Endothelial cell of umbilical vein (primary cell): Measurements from ENCODE around the gene SH3GL1. TPM values are rescaled to one million over a fixed set of nuclear protein-coding genes. Genes with fewer than 3 reads are reported as not detected.
A peak's percentile ranks its signal among the peaks of the same experiment; 100 is the strongest.

Source experiments
- BruUV-seq: library from RNA; stranded (reverse); fragments of 400-500 nt; replicated peaks from 2 replicates; lab custom pipeline; 2021; lab: Mats Ljungman, UMichigan
- CTCF ChIA-PET: fragments of 300-600, 350-600 bp; sonication (Branson Sonifier 250); formaldehyde crosslinking; loops from one replicate; lab custom pipeline; 2021; ENCODE audit warnings: antibody characterized with exemption, inconsistent platforms; lab: Charles Lee
- POLR2A ChIA-PET: fragments of 300-600, 350-600 bp; sonication (Branson Sonifier 250); formaldehyde crosslinking; loops from one replicate; lab custom pipeline; 2021; ENCODE audit warnings: antibody characterized with exemption, inconsistent platforms; lab: Charles Lee
- DNase-seq: peaks from one replicate; pipeline ENCODE4 v3.0.0-alpha.2; 2011; ENCODE audit warnings: low read depth, low spot score
- FAIRE-seq: peaks from 2 replicates; lab custom pipeline; 2011; peaks lifted over from hg19 to GRCh38; lab: Jason Lieb, UNC
- H2AFZ ChIP-seq: 2 replicates; pipeline ENCODE4 v1.6.0; 2012; ENCODE audit warnings: low read depth, low read length, control low read depth, inconsistent platforms
- H3K27ac ChIP-seq: 2 replicates; pipeline ENCODE4 v1.5.1; 2011; ENCODE audit warnings: low read depth, mild to moderate bottlenecking, control low read depth, low read length, moderate library complexity; ENCODE audit not compliant: insufficient read depth
- H3K27me3 ChIP-seq, 2 experiments: 2 replicates each; pipeline versions ENCODE4 v1.6.0 to v1.6.1; 2011; ENCODE audit warnings: low read length in 2 of 2, mixed read lengths in 1 of 2; ENCODE audit not compliant: control insufficient read depth in 2 of 2, insufficient read depth in 2 of 2
- H3K36me3 ChIP-seq, 2 experiments: 2 replicates in 1 of 2; 3 replicates in 1 of 2; pipeline ENCODE4 v1.5.1; 2011; ENCODE audit warnings: low read length in 2 of 2, mild to moderate bottlenecking in 1 of 2, moderate library complexity in 1 of 2; ENCODE audit not compliant: control insufficient read depth in 2 of 2, insufficient read depth in 2 of 2; ENCODE audit errors: extremely low read depth in 1 of 2
- H3K4me1 ChIP-seq: 3 replicates; pipeline ENCODE4 v1.5.1; 2011; ENCODE audit warnings: mild to moderate bottlenecking, low read length; ENCODE audit not compliant: control insufficient read depth, insufficient read depth; ENCODE audit errors: extremely low read depth
- H3K4me2 ChIP-seq: 2 replicates; pipeline ENCODE4 v1.6.1; 2011; ENCODE audit warnings: low read length, control low read depth, mixed read lengths; ENCODE audit not compliant: insufficient read depth
- H3K4me3 ChIP-seq, 3 experiments: fragments of 200-600 bp in 1 of 3; sonication (generic), shearing (Covaris generic) in 1 of 3; replicated peaks in 1 of 3; 2 replicates each; pipeline ENCODE4 v1.5.1; 2011 to 2016; ENCODE audit warnings: control low read depth in 3 of 3, low read length in 3 of 3, mild to moderate bottlenecking in 2 of 3, inconsistent platforms in 1 of 3, low read depth in 1 of 3, moderate library complexity in 1 of 3; ENCODE audit not compliant: insufficient read depth in 1 of 3
- H3K79me2 ChIP-seq: 2 replicates; pipeline ENCODE4 v1.6.0; 2012; ENCODE audit warnings: low read length, inconsistent platforms; ENCODE audit not compliant: control insufficient read depth, insufficient read depth
- H3K9ac ChIP-seq: replicated peaks from 2 replicates; pipeline ENCODE3; 2011; ENCODE audit warnings: low read length, control low read depth; ENCODE audit not compliant: insufficient read depth; ENCODE audit errors: extremely low read depth
- H3K9me1 ChIP-seq: replicated peaks from 3 replicates; pipeline ENCODE4 v1.6.0; 2011; ENCODE audit warnings: mild to moderate bottlenecking, low read length; ENCODE audit not compliant: control insufficient read depth, insufficient read depth; ENCODE audit errors: extremely low read depth
- H3K9me3 ChIP-seq: replicated peaks from 2 replicates; pipeline ENCODE4 v1.5.1; 2012; ENCODE audit warnings: low read length, inconsistent platforms; ENCODE audit not compliant: control insufficient read depth, insufficient read depth
- H4K20me1 ChIP-seq: replicated peaks from 2 replicates; pipeline ENCODE3; 2011; ENCODE audit warnings: mild to moderate bottlenecking, low read length; ENCODE audit not compliant: control insufficient read depth, insufficient read depth; ENCODE audit errors: extremely low read depth
- EZH2 ChIP-seq: IDR thresholded peaks from 2 replicates; pipeline ENCODE4 v1.6.1; 2012; ENCODE audit warnings: borderline replicate concordance, low read depth, mild to moderate bottlenecking, moderate library complexity, low read length, inconsistent platforms; ENCODE audit not compliant: severe bottlenecking
- FOS ChIP-seq: IDR thresholded peaks from 2 replicates; pipeline ENCODE4 v1.6.1; 2011; ENCODE audit warnings: mild to moderate bottlenecking, low read length, moderate library complexity, borderline replicate concordance; ENCODE audit not compliant: insufficient read depth
- GATA2 ChIP-seq: IDR thresholded peaks from 2 replicates; pipeline ENCODE4 v1.7.0; 2011; ENCODE audit warnings: low read depth, mild to moderate bottlenecking, moderate library complexity, mixed read lengths, low read length; ENCODE audit not compliant: insufficient read length, insufficient read depth
- JUN ChIP-seq: IDR thresholded peaks from 2 replicates; pipeline ENCODE4 v1.6.1; 2011; ENCODE audit warnings: borderline replicate concordance, low read depth; ENCODE audit not compliant: insufficient read length, insufficient read depth
- MAX ChIP-seq: IDR thresholded peaks from 2 replicates; pipeline ENCODE4 v1.6.1; 2011; ENCODE audit not compliant: insufficient read depth, insufficient read length
- MYC ChIP-seq: IDR thresholded peaks from one replicate; pipeline ENCODE4 v1.6.1; 2011; ENCODE audit warnings: mild to moderate bottlenecking, low read depth, low read length
- POLR2A ChIP-seq: IDR thresholded peaks from 2 replicates; pipeline ENCODE4 v1.6.1; 2012; ENCODE audit warnings: low read depth, mild to moderate bottlenecking, control low read depth, low read length
- POLR2AphosphoS5 ChIP-seq: IDR thresholded peaks from 2 replicates; pipeline ENCODE4 v1.6.1; 2012; ENCODE audit warnings: low read depth, mild to moderate bottlenecking, control low read depth, low read length, moderate library complexity; ENCODE audit not compliant: insufficient read depth
- dilution Hi-C: fragments of 300-500 bp; cut with MboI; formaldehyde crosslinking; loops from one replicate; pipeline ENCODE4 v1.15.0; 2019; ENCODE audit warnings: low sequenced_read_pairs; ENCODE audit not compliant: extremely low pct_ligation_motif_present
- intact Hi-C: fragments of 100-400 bp; cut with micrococcal nuclease; formaldehyde crosslinking; loops from one replicate; pipeline ENCODE4 v1.10.0; 2022
- polyA plus RNA-seq, 4 experiments: library from polyadenylated mRNA; depleted of rRNA in 3 of 4; stranded (reverse) in 3 of 4; unstranded in 1 of 4; fragments of >200 nt; gene quantifications; 2 replicates each; pipeline versions ENCODE4 v1.2.1 to v1.2.3, GENCODE V29; 2011 to 2012; ENCODE audit warnings: missing spikeins in 1 of 4
- total RNA-seq: library from RNA; stranded (reverse); gene quantifications from 2 replicates; pipeline ENCODE4 v1.2.3, GENCODE V29; 2021
- TF ChIP-seq, protein P1 (sequence below), 2 donors: IDR thresholded peaks; 1 replicate in 1 of 2; 2 replicates in 1 of 2; pipeline ENCODE4 v1.5.1; 2011; ENCODE audit warnings: low read length in 2 of 2, mild to moderate bottlenecking in 2 of 2, moderate library complexity in 2 of 2, control low read depth in 1 of 2, inconsistent platforms in 1 of 2, low read depth in 1 of 2; ENCODE audit not compliant: insufficient read depth in 1 of 2; ENCODE audit errors: extremely low read depth in 1 of 2

The SH3GL1 gene
- total and polyA plus RNA-seq, 2 donors (not counting 3 experiments of a cell fraction or from before 2014, with no cell fraction given) = 143 to 145 TPM

DNA sequence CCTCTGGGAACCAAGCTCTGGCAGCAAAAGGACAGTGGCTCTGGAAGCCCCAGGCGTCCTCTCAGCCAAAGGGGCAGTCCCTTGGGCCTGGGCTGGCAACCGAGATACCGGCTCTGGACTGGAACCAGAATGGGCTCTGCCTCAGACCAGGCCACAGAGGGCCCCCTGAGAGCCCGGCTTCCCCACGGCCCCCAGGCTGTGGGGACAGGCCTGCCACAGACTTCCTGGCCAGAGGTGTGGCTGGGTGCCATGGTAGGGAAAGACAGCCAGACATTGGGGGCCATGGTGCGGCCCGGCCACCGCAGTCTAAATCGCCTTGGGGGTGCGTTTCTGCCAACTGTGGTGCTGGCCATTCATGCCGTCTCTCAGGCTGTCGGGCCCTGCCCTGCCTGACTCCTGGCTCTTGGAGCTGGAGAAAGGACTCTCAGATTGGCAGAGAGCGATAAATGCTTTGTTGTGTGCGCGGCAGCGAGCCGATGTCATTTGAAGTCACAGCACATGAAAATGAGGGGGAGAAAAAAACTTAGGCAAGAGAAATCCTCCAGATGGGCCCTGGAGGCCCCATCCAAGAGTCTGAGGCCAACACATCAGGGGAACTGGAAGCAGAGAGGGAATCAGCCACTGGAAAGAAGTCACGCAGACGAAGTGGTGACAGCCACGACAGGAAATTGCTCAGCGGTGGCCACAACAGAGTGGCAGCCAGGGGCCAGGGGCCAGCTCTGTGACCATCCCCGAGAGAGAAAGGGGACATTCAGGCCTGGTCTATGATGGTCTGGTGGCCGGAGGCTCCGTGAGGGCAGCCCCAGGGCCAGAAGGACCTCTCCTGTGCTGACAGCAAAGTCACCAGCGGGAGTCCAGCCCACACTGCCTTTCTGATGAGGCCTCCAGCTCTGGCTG, 26.5 kb downstream of the SH3GL1 start:
- peaks cover 0 to 10% of the 10 kb centered on the region in 2 experiments for H3K36me3 ChIP-seq
- BruUV-seq = no TSS peak
- dilution Hi-C loops (no loop called here), intact Hi-C loops (loop anchor here (1.0 kb wide), 3 partner anchors 16 to 31 kb away; partner anchors contain the start of genes MPND and SH3GL1)
- peaks cover 53% of the 10 kb centered on the region for H3K4me1 ChIP-seq
- TF ChIP-seq MYC (no peak), POLR2A (no peak), EZH2 (no peak), GATA2 (no peak), MAX (no peak), POLR2AphosphoS5 (no peak), JUN (no peak), FOS (no peak)
- TF ChIP-seq, protein P1, sequence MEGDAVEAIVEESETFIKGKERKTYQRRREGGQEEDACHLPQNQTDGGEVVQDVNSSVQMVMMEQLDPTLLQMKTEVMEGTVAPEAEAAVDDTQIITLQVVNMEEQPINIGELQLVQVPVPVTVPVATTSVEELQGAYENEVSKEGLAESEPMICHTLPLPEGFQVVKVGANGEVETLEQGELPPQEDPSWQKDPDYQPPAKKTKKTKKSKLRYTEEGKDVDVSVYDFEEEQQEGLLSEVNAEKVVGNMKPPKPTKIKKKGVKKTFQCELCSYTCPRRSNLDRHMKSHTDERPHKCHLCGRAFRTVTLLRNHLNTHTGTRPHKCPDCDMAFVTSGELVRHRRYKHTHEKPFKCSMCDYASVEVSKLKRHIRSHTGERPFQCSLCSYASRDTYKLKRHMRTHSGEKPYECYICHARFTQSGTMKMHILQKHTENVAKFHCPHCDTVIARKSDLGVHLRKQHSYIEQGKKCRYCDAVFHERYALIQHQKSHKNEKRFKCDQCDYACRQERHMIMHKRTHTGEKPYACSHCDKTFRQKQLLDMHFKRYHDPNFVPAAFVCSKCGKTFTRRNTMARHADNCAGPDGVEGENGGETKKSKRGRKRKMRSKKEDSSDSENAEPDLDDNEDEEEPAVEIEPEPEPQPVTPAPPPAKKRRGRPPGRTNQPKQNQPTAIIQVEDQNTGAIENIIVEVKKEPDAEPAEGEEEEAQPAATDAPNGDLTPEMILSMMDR (IDR thresholded peaks at IDR 0.05; ENCODE audit: extremely low read depth in 1 of 2, insufficient read depth in 1 of 2, low read depth in 1 of 2, low read length in 2 of 2) = no peak
- no peak overlapping the region for H2AFZ ChIP-seq
- H3K9me1 ChIP-seq = no peaks in the 10 kb centered on the region
- FAIRE-seq (peak; percentile 31), DNase-seq (no peak)
- peak overlapping the region; percentile 59 for H3K9ac ChIP-seq
- peak overlapping the region; percentile 51 for H3K27ac ChIP-seq
- H3K79me2 ChIP-seq = peaks cover 96% of the 10 kb centered on the region
- H4K20me1 ChIP-seq = no peaks in the 10 kb centered on the region
- H3K27me3 ChIP-seq = no peaks in the 10 kb centered on the region
- peak overlapping the region; percentile 24 for H3K4me2 ChIP-seq
- ChIA-PET POLR2A (no interaction called here), CTCF (interaction anchor here (0.9 to 8.7 kb wide), 4 partner anchors 12 to 27 kb away, joined by 3 to 105 read pairs (median 28); partner anchors contain the start of genes CHAF1A and SH3GL1)
- no peaks in the 10 kb centered on the region for H3K9me3 ChIP-seq
- no peak overlapping the region for H3K4me3 ChIP-seq
